HepG2 (cell line): ENCODE measurements around the gene APC2. TPM values are rescaled to one million over a fixed set of nuclear protein-coding genes. Genes with fewer than 3 reads are reported as not detected.

Experiments used
- CEBPG ChIP-seq: IDR thresholded peaks from 2 replicates; pipeline ENCODE4 v1.6.1; 2016
- FOXA1 ChIP-seq, 2 experiments: fragments of 450-650 bp in 1 of 2; sonication (generic) in 1 of 2; formaldehyde crosslinking in 1 of 2; IDR thresholded peaks; 2 replicates each; pipeline versions ENCODE4 v1.4.0 to v1.6.1; 2016 to 2020; ENCODE audit warnings: missing genetic modification reagents in 1 of 2
- GABPA ChIP-seq, 2 experiments: IDR thresholded peaks; 2 replicates each; pipeline ENCODE4 v1.6.1; 2011 to 2016; ENCODE audit warnings: low read depth in 2 of 2, low read length in 1 of 2, missing biosample characterization in 1 of 2, missing genetic modification characterization in 1 of 2
- HNRNPL ChIP-seq: fragments of 200-400 bp; formaldehyde crosslinking; IDR thresholded peaks from 2 replicates; pipeline ENCODE4 v1.6.1; 2017; ENCODE audit warnings: mild to moderate bottlenecking, low read depth, low read length
- NFRKB ChIP-seq: fragments of 450-650 bp; IDR thresholded peaks from 2 replicates; pipeline ENCODE4 v1.6.1; 2017
- NONO ChIP-seq, 2 experiments: fragments of 450-650 bp in 1 of 2; sonication (generic) in 1 of 2; formaldehyde crosslinking in 1 of 2; IDR thresholded peaks in 1 of 2; conservative IDR thresholded peaks in 1 of 2; 2 replicates each; pipeline versions ENCODE4 v1.6.1 to v1.8.0; 2017 to 2022; ENCODE audit warnings: mild to moderate bottlenecking in 1 of 2, missing genetic modification reagents in 1 of 2, moderate library complexity in 1 of 2
- PAWR ChIP-seq: sonication (generic); formaldehyde crosslinking; IDR thresholded peaks from 2 replicates; pipeline ENCODE4 v1.4.0; 2020; ENCODE audit warnings: missing genetic modification reagents, mild to moderate bottlenecking, borderline replicate concordance
- SMAD3 ChIP-seq: sonication (generic); formaldehyde crosslinking; IDR thresholded peaks from 2 replicates; pipeline ENCODE4 v1.4.0; 2020; ENCODE audit warnings: missing genetic modification reagents
- SP1 ChIP-seq, 2 experiments: fragments of 450-650 bp in 1 of 2; sonication (generic) in 1 of 2; formaldehyde crosslinking in 1 of 2; IDR thresholded peaks; 2 replicates each; pipeline versions ENCODE4 v1.4.0 to v1.6.1; 2016 to 2020; ENCODE audit warnings: missing genetic modification reagents in 1 of 2
- SYNCRIP ChIP-seq: fragments of 200-400 bp; formaldehyde crosslinking; IDR thresholded peaks from 2 replicates; pipeline ENCODE4 v1.6.1; 2018; ENCODE audit warnings: mild to moderate bottlenecking, low read depth, low read length; ENCODE audit not compliant: insufficient read depth
- U2AF2 ChIP-seq: fragments of 200-400 bp; formaldehyde crosslinking; IDR thresholded peaks from 2 replicates; pipeline ENCODE4 v1.6.1; 2017; ENCODE audit warnings: low read depth, mild to moderate bottlenecking, low read length
- ZFY ChIP-seq: sonication (generic); formaldehyde crosslinking; IDR thresholded peaks from 2 replicates; pipeline ENCODE4 v1.4.0; 2020; ENCODE audit warnings: missing genetic modification reagents
- ZNF343 ChIP-seq: sonication (generic); formaldehyde crosslinking; IDR thresholded peaks from 2 replicates; pipeline ENCODE4 v1.4.0; 2020; ENCODE audit warnings: mild to moderate bottlenecking, missing genetic modification reagents
- ZNF432 ChIP-seq: sonication (generic); formaldehyde crosslinking; IDR thresholded peaks from 2 replicates; pipeline ENCODE4 v1.5.0; 2020; ENCODE audit warnings: missing genetic modification reagents, mild to moderate bottlenecking, borderline replicate concordance
- ZNF547 ChIP-seq: sonication (generic); formaldehyde crosslinking; IDR thresholded peaks from 2 replicates; pipeline ENCODE4 v1.5.1; 2020; ENCODE audit warnings: mild to moderate bottlenecking, missing genetic modification reagents
- ZNF550 ChIP-seq: sonication (generic); formaldehyde crosslinking; IDR thresholded peaks from 2 replicates; pipeline ENCODE4 v1.4.0; 2020; ENCODE audit warnings: mild to moderate bottlenecking, missing genetic modification reagents, borderline replicate concordance
- ZNF557 ChIP-seq: sonication (generic); formaldehyde crosslinking; IDR thresholded peaks from 2 replicates; pipeline ENCODE4 v1.4.0; 2020; ENCODE audit warnings: missing genetic modification reagents
- polyA plus RNA-seq, 8 experiments: library from polyadenylated mRNA; depleted of rRNA in 3 of 8; stranded (reverse) in 7 of 8; unstranded in 1 of 8; fragments of >200 nt; fragmentation: Illumina TruSeq in 4 of 8; extraction: Trizol in 4 of 8; gene quantifications; 2 replicates each; pipeline versions ENCODE4 v1.2.1 to v1.2.3, GENCODE V29; 2011 to 2016; ENCODE audit warnings: low read depth in 4 of 8, missing spikeins in 1 of 8, mixed read lengths in 1 of 8; ENCODE audit not compliant: insufficient read depth in 1 of 8
- total RNA-seq, 5 experiments: library from RNA; depleted of rRNA; stranded (reverse); fragments of >200 nt; fragmentation: Illumina TruSeq; extraction: Trizol; gene quantifications; 2 replicates each; pipeline ENCODE4 v1.2.3, GENCODE V29; 2016; ENCODE audit warnings: low read depth in 1 of 5
- TF ChIP-seq, protein P1 (sequence below): sonication (generic); formaldehyde crosslinking; IDR thresholded peaks from 2 replicates; pipeline ENCODE4 v1.5.0; 2020; ENCODE audit warnings: mild to moderate bottlenecking, missing genetic modification reagents, moderate library complexity
- TF ChIP-seq, protein P2 (sequence below): sonication (generic); formaldehyde crosslinking; IDR thresholded peaks from 2 replicates; pipeline ENCODE4 v1.4.0; 2020; ENCODE audit warnings: missing genetic modification reagents, mild to moderate bottlenecking, borderline replicate concordance
- TF ChIP-seq, protein P3 (sequence below): sonication (generic); formaldehyde crosslinking; IDR thresholded peaks from 2 replicates; pipeline ENCODE4 v1.5.0; 2020; ENCODE audit warnings: missing genetic modification reagents
- TF ChIP-seq, protein P4 (sequence below): sonication (generic); formaldehyde crosslinking; IDR thresholded peaks from 2 replicates; pipeline ENCODE4 v1.8.0; 2022; ENCODE audit warnings: missing genetic modification reagents, mild to moderate bottlenecking, moderate library complexity, borderline replicate concordance

APC2 gene
- total and polyA plus RNA-seq, 2 of the 13 experiments (the other 11 are each of a cell fraction or from before 2014, with no cell fraction given): 0.08 to 0.22 TPM

DNA sequence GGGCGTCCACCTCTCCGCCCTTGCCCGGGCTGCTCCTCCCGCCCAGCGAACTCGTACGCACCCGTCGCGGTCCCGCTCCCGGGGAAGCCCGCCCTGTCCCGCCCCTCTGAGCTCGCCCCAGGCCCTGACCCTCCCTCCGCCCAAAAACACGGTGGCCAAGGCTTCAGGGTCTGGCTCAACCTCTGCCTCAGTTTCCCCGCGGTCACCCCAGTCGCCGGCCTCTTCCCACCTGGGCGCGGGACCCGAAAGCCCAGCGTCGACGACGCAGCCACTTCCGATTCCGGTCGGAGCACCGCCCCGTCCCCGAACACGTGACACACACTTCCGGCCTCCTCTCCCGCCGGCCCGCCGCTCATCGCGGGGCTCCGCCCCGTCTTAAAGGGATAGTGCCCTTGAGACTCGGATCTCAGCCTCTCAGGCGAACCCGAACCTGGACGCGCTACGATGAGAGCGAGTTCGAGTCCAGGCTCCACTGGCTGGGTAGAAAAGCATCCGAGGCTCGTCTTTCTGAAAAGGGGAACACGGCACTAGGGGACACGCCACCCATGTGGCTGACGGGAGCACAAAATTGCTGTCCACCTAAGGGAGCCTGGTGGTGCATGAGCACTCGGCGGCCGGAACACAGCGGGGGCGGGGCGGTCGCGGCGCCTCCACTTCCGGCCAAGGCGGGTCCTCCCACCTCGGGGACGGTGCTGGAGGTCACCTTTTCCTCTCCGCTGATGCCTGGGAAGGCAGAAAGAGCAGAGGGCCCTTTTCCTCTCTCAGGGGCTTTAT is 29.2 kb downstream of the APC2 start, which contains the start of gene C19orf25 (continued):
- TF ChIP-seq, protein P1, sequence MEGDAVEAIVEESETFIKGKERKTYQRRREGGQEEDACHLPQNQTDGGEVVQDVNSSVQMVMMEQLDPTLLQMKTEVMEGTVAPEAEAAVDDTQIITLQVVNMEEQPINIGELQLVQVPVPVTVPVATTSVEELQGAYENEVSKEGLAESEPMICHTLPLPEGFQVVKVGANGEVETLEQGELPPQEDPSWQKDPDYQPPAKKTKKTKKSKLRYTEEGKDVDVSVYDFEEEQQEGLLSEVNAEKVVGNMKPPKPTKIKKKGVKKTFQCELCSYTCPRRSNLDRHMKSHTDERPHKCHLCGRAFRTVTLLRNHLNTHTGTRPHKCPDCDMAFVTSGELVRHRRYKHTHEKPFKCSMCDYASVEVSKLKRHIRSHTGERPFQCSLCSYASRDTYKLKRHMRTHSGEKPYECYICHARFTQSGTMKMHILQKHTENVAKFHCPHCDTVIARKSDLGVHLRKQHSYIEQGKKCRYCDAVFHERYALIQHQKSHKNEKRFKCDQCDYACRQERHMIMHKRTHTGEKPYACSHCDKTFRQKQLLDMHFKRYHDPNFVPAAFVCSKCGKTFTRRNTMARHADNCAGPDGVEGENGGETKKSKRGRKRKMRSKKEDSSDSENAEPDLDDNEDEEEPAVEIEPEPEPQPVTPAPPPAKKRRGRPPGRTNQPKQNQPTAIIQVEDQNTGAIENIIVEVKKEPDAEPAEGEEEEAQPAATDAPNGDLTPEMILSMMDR: no peak
- no peak for TF ChIP-seq U2AF2
- TF ChIP-seq, protein P2, sequence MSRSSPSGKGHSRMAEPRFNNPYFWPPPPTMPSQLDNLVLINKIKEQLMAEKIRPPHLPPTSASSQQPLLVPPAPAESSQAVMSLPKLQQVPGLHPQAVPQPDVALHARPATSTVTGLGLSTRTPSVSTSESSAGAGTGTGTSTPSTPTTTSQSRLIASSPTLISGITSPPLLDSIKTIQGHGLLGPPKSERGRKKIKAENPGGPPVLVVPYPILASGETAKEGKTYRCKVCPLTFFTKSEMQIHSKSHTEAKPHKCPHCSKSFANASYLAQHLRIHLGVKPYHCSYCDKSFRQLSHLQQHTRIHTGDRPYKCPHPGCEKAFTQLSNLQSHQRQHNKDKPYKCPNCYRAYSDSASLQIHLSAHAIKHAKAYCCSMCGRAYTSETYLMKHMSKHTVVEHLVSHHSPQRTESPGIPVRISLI: no peak
- TF ChIP-seq ZNF547 (CRISPR knock-in tag): peak; percentile 66; the same call in 1 of the 2 replicates
- no peak for TF ChIP-seq ZNF343
- TF ChIP-seq SMAD3 (CRISPR knock-in tag): peak; percentile 35; the same call in 1 of the 2 replicates
- TF ChIP-seq ZNF432: no peak
- TF ChIP-seq NFRKB: no peak
- TF ChIP-seq, protein P3, sequence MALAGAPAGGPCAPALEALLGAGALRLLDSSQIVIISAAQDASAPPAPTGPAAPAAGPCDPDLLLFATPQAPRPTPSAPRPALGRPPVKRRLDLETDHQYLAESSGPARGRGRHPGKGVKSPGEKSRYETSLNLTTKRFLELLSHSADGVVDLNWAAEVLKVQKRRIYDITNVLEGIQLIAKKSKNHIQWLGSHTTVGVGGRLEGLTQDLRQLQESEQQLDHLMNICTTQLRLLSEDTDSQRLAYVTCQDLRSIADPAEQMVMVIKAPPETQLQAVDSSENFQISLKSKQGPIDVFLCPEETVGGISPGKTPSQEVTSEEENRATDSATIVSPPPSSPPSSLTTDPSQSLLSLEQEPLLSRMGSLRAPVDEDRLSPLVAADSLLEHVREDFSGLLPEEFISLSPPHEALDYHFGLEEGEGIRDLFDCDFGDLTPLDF: peak; percentile 67; the same call in 1 of the 2 replicates
- peak; percentile 53 for TF ChIP-seq ZFY (CRISPR knock-in tag)
- TF ChIP-seq SYNCRIP: no peak
- TF ChIP-seq HNRNPL: no peak
- TF ChIP-seq CEBPG (CRISPR knock-in tag): no peak
- TF ChIP-seq ZNF550 (CRISPR knock-in tag): no peak
- peak; percentile 83 for TF ChIP-seq GABPA (IDR thresholded peaks at IDR 0.05; ENCODE audit: low read depth, low read length)
- TF ChIP-seq GABPA (CRISPR knock-in tag; IDR thresholded peaks at IDR 0.05; ENCODE audit: low read depth): peak; percentile 94
- TF ChIP-seq ZNF557 (CRISPR knock-in tag): no peak
- TF ChIP-seq, protein P4, sequence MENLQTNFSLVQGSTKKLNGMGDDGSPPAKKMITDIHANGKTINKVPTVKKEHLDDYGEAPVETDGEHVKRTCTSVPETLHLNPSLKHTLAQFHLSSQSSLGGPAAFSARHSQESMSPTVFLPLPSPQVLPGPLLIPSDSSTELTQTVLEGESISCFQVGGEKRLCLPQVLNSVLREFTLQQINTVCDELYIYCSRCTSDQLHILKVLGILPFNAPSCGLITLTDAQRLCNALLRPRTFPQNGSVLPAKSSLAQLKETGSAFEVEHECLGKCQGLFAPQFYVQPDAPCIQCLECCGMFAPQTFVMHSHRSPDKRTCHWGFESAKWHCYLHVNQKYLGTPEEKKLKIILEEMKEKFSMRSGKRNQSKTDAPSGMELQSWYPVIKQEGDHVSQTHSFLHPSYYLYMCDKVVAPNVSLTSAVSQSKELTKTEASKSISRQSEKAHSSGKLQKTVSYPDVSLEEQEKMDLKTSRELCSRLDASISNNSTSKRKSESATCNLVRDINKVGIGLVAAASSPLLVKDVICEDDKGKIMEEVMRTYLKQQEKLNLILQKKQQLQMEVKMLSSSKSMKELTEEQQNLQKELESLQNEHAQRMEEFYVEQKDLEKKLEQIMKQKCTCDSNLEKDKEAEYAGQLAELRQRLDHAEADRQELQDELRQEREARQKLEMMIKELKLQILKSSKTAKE: 0 out of 2 replicates have a peak, but pooled peaks have one; percentile 17
- TF ChIP-seq SP1 (IDR thresholded peaks at IDR 0.05): no peak
- peak; percentile 71 for TF ChIP-seq SP1 (CRISPR knock-in tag; IDR thresholded peaks at IDR 0.05)
- no peak for TF ChIP-seq FOXA1 (IDR thresholded peaks at IDR 0.05)
- TF ChIP-seq FOXA1 (CRISPR knock-in tag; IDR thresholded peaks at IDR 0.05): no peak
- TF ChIP-seq PAWR (CRISPR knock-in tag): no peak
- no peak for TF ChIP-seq NONO (IDR thresholded peaks at IDR 0.05)
- TF ChIP-seq NONO (CRISPR knock-in tag; conservative IDR thresholded peaks at IDR 0.05): peak; percentile 42
